ENCODE results near the gene HSPA1B. TPM values are rescaled to one million over a fixed set of nuclear protein-coding genes. Genes with fewer than 3 reads are reported as not detected.

Gene HSPA1B
- total RNA-seq, 1 experiment from 2014 or later = 85.1 TPM

GRCh38 chr6:31821301-31822035, 6.1 kb upstream of the HSPA1B start:
- Mint-ChIP-seq H3K9me3 (peaks cover 3 to 5% of the 10 kb centered on the region in 2 experiments), H3K4me1 (peaks cover 53 to 57% of the 10 kb centered on the region in 2 experiments), H3K27ac (peak overlapping the region; percentile 94 to 98 (median 97)), H3K27me3 (ENCODE audit: low read depth) (peaks cover 3% of the 10 kb centered on the region), H3K4me3 (peak overlapping the region; percentile 88 to 91), H3K36me3 (ENCODE audit: insufficient read depth in 1 of 3, low read depth in 3 of 3) (peaks cover 0 to 8% (median 6%) of the 10 kb centered on the region in 3 experiments; a peak in 4 of 7 replicates)
- no peaks in the 10 kb centered on the region for H3K27me3 ChIP-seq (ENCODE audit: insufficient read depth, low read length)
- peak overlapping the region; percentile 48 for H3K9ac ChIP-seq (ENCODE audit: extremely low read depth, insufficient read length, low read length)
- H3K56ac ChIP-seq (ENCODE audit: insufficient read length, low read depth, low read length) = no peak overlapping the region
- no peak overlapping the region for H4K91ac ChIP-seq (ENCODE audit: insufficient read length, low read depth, low read length)
- peak overlapping the region; percentile 83 for H3K4me2 ChIP-seq (ENCODE audit: insufficient read depth, insufficient read length, low read length)
- no peak for TF ChIP-seq CTCF (conservative IDR thresholded peaks at IDR 0.05)
- H3K9me3 ChIP-seq (ENCODE audit: control insufficient read depth, low read depth, low read length) = no peaks in the 10 kb centered on the region
- H3K79me1 ChIP-seq (ENCODE audit: insufficient read depth, low read depth, low read length, poor library complexity, severe bottlenecking) = no peaks in the 10 kb centered on the region
- no peak overlapping the region for H4K5ac ChIP-seq (ENCODE audit: insufficient read length, low read depth, low read length)
- H3K27ac ChIP-seq (ENCODE audit: insufficient read length, low read depth, low read length) = no peak overlapping the region
- H2BK5ac ChIP-seq (ENCODE audit: insufficient read length, low read length) = no peak overlapping the region
- no peak overlapping the region for H3K23ac ChIP-seq (ENCODE audit: insufficient read length, low read depth, low read length)
- H2BK12ac ChIP-seq (ENCODE audit: insufficient read length, low read depth, low read length) = no peak overlapping the region
- H2AFZ ChIP-seq (ENCODE audit: low read length) = no peak overlapping the region
- H3K14ac ChIP-seq (ENCODE audit: insufficient read depth, low read length) = peak overlapping the region; percentile 3
- H3K4ac ChIP-seq (ENCODE audit: low read depth, low read length) = no peak overlapping the region
- H3K23me2 ChIP-seq (ENCODE audit: insufficient read length, low read depth, low read length, poor library complexity, severe bottlenecking) = peaks cover 15% of the 10 kb centered on the region
- no peak overlapping the region for H2BK120ac ChIP-seq (ENCODE audit: low read depth, low read length, poor library complexity, severe bottlenecking)
- no peak overlapping the region for H4K8ac ChIP-seq (replicated peaks; ENCODE audit: insufficient read length, low read depth, low read length)
- peak; percentile 69 for DNase-seq
- H3K79me2 ChIP-seq (ENCODE audit: insufficient read depth, low read length) = no peaks in the 10 kb centered on the region
- WGBS (ENCODE audit: extremely low coverage, insufficient read length, low lambda C conversion rate) = no CpG with 5 or more reads among the region's 39 CpGs
- H2BK15ac ChIP-seq (ENCODE audit: low read depth, low read length) = no peak overlapping the region
- H2AK5ac ChIP-seq (ENCODE audit: insufficient read length, low read length) = no peak overlapping the region
- H3K4me1 ChIP-seq (ENCODE audit: insufficient read depth, low read length) = peaks cover 4% of the 10 kb centered on the region; the same call in 1 of the 2 replicates
- H4K20me1 ChIP-seq (ENCODE audit: control insufficient read depth, insufficient read depth, insufficient read length) = no peaks in the 10 kb centered on the region
- no peak overlapping the region for H3K18ac ChIP-seq (ENCODE audit: insufficient read length, low read depth, low read length)
- H2BK20ac ChIP-seq (ENCODE audit: low read depth, low read length, poor library complexity, severe bottlenecking) = no peak overlapping the region
- no peak overlapping the region for H3T11ph ChIP-seq (ENCODE audit: low read length)

Measured in H9 (cell line).